Measurements from ENCODE around the gene KRTAP4-9. TPM values are rescaled to one million over a fixed set of nuclear protein-coding genes. Genes with fewer than 3 reads are reported as not detected.

The KRTAP4-9 gene
- total RNA-seq, 2 donors from 2014 or later = not detected

Other genes starting within 250 kb of the KRTAP4-9 start
- 1 to 10 TPM; 1.2 to 3.9 TPM for gene KRT12, start 238.2 kb upstream of the KRTAP4-9 start, total RNA-seq
- 1,000 to 10,000 TPM; 1,413 to 1,967 TPM for gene KRT20, start 220.1 kb upstream of the KRTAP4-9 start, total RNA-seq
- under 1 TPM in 1 of 2 donors, not detected in 1; 0.28 TPM for gene KRT23, start 167.7 kb upstream of the KRTAP4-9 start, total RNA-seq
- not detected for gene KRT39, start 138.4 kb upstream of the KRTAP4-9 start, total RNA-seq
- gene KRT40, start 121.1 kb upstream of the KRTAP4-9 start, total RNA-seq = under 1 TPM; 0.21 to 0.39 TPM
- not detected for gene KRTAP3-3, start 111.2 kb upstream of the KRTAP4-9 start, total RNA-seq
- not detected for gene KRTAP3-2, start 105.5 kb upstream of the KRTAP4-9 start, total RNA-seq
- gene KRTAP3-1, start 96.3 kb upstream of the KRTAP4-9 start, total RNA-seq = not detected
- not detected for gene KRTAP1-5, start 78.2 kb upstream of the KRTAP4-9 start, total RNA-seq
- gene KRTAP1-4, start 75.2 kb upstream of the KRTAP4-9 start, total RNA-seq = not detected
- gene KRTAP1-3, start 70.5 kb upstream of the KRTAP4-9 start, total RNA-seq = not detected
- gene KRTAP1-1, start 63.9 kb upstream of the KRTAP4-9 start, total RNA-seq = not detected
- not detected for gene KRTAP2-1, start 58.1 kb upstream of the KRTAP4-9 start, total RNA-seq
- gene KRTAP2-2, start 50.2 kb upstream of the KRTAP4-9 start, total RNA-seq = not detected
- gene KRTAP2-3, start 45.3 kb upstream of the KRTAP4-9 start, total RNA-seq = not detected
- gene KRTAP2-4, start 39.5 kb upstream of the KRTAP4-9 start, total RNA-seq = not detected
- gene KRTAP4-7, start 21.2 kb upstream of the KRTAP4-9 start, total RNA-seq = not detected
- not detected for gene KRTAP4-8, start 7.2 kb upstream of the KRTAP4-9 start, total RNA-seq
- not detected for gene KRTAP4-16, start 3.2 kb upstream of the KRTAP4-9 start, total RNA-seq
- not detected for gene KRTAP4-11, start 13.0 kb downstream of the KRTAP4-9 start, total RNA-seq
- not detected for gene KRTAP4-12, start 18.8 kb downstream of the KRTAP4-9 start, total RNA-seq
- not detected for gene KRTAP4-6, start 35.2 kb downstream of the KRTAP4-9 start, total RNA-seq
- gene KRTAP4-5, start 44.4 kb downstream of the KRTAP4-9 start, total RNA-seq = not detected
- gene KRTAP4-4, start 55.4 kb downstream of the KRTAP4-9 start, total RNA-seq = not detected
- gene KRTAP4-3, start 62.8 kb downstream of the KRTAP4-9 start, total RNA-seq = not detected
- gene KRTAP4-2, start 72.8 kb downstream of the KRTAP4-9 start, total RNA-seq = not detected
- gene KRTAP4-1, start 79.5 kb downstream of the KRTAP4-9 start, total RNA-seq = under 1 TPM in 1 of 2 donors, not detected in 1; 0.34 TPM
- gene KRTAP9-1, start 84.5 kb downstream of the KRTAP4-9 start, total RNA-seq = not detected
- gene KRTAP9-2, start 121.3 kb downstream of the KRTAP4-9 start, total RNA-seq = not detected
- not detected for gene KRTAP9-3, start 127.1 kb downstream of the KRTAP4-9 start, total RNA-seq
- gene KRTAP9-8, start 132.6 kb downstream of the KRTAP4-9 start, total RNA-seq = not detected
- not detected for gene KRTAP9-4, start 144.3 kb downstream of the KRTAP4-9 start, total RNA-seq
- not detected for gene KRTAP9-9, start 150.0 kb downstream of the KRTAP4-9 start, total RNA-seq
- not detected for gene KRTAP9-6, start 160.0 kb downstream of the KRTAP4-9 start, total RNA-seq
- not detected for gene KRTAP9-7, start 170.3 kb downstream of the KRTAP4-9 start, total RNA-seq
- gene KRTAP29-1, start 197.5 kb downstream of the KRTAP4-9 start, total RNA-seq = not detected
- not detected for gene KRTAP16-1, start 203.9 kb downstream of the KRTAP4-9 start, total RNA-seq
- gene KRTAP17-1, start 210.3 kb downstream of the KRTAP4-9 start, total RNA-seq = not detected
- gene KRT33A, start 245.4 kb downstream of the KRTAP4-9 start, total RNA-seq = not detected